K562 (cell line): ENCODE results near the gene RNASE13. TPM values are rescaled to one million over a fixed set of nuclear protein-coding genes. Genes with fewer than 3 reads are reported as not detected.

Experiments used
- ATAC-seq: fragments of 200-7000 bp; cut with Tn5 transposase; 3 replicates; pipeline ENCODE4 v1.9.1; 2020; ENCODE audit warnings: moderate library complexity
- Bru-seq: library from RNA; stranded (reverse); fragments of 400-500 nt; gene quantifications from one replicate; lab custom pipeline; 2021; lab: Mats Ljungman, UMichigan
- BruChase-seq, 2 experiments: library from RNA; stranded (reverse); fragments of 400-500 nt; gene quantifications; one replicate each; lab custom pipeline; 2021; lab: Mats Ljungman, UMichigan
- BruUV-seq: library from RNA; stranded (reverse); fragments of 400-500 nt; replicated peaks from 2 replicates; lab custom pipeline; 2021; lab: Mats Ljungman, UMichigan
- CTCF ChIA-PET: fragments of 300-600 bp; formaldehyde crosslinking; extraction: SDS; loops from one replicate; lab custom pipeline; 2021; ENCODE audit warnings: low intra/inter-chr PET ratio; lab: Yijun Ruan, JAX
- POLR2A ChIA-PET: fragments of 300-600, 350-650 bp; sonication (Branson Sonifier 250); formaldehyde crosslinking; extraction: SDS; loops from one replicate; lab custom pipeline; 2021; ENCODE audit warnings: antibody characterized with exemption, inconsistent platforms; lab: Yijun Ruan, JAX
- DNase-seq, 4 experiments: peaks; one replicate each; pipeline versions ENCODE4 v3.0.0 to v3.0.0-alpha.2; 2011 to 2018; ENCODE audit warnings: low spot score in 3 of 4, mixed read lengths in 3 of 4; ENCODE audit errors: extremely low read depth in 1 of 4
- FAIRE-seq: peaks from 2 replicates; lab custom pipeline; 2011; peaks lifted over from hg19 to GRCh38; lab: Jason Lieb, UNC
- H2AFZ ChIP-seq: 2 replicates; pipeline ENCODE4 v1.6.0; 2011; ENCODE audit warnings: low read depth, low read length, control low read depth, inconsistent platforms
- H3K27ac ChIP-seq: fragments of 200-600 bp; 3 replicates; pipeline ENCODE4 v1.8.0; 2011; ENCODE audit warnings: low read depth, mild to moderate bottlenecking, control low read depth, inconsistent platforms, low read length, moderate library complexity, mixed read lengths; ENCODE audit errors: extremely low read depth
- H3K27me3 ChIP-seq, 2 experiments: fragments of 300-600 bp in 1 of 2; 2 replicates in 1 of 2; 3 replicates in 1 of 2; pipeline versions ENCODE4 v1.6.0 to v1.8.0; 2011; ENCODE audit warnings: inconsistent platforms in 2 of 2, low read length in 2 of 2, mild to moderate bottlenecking in 1 of 2, mixed read lengths in 1 of 2, moderate library complexity in 1 of 2; ENCODE audit not compliant: control insufficient read depth in 2 of 2, insufficient read depth in 2 of 2
- H3K36me3 ChIP-seq: fragments of 300-600 bp; 3 replicates; pipeline ENCODE4 v1.8.0; 2011; ENCODE audit warnings: mild to moderate bottlenecking, low read length, inconsistent platforms; ENCODE audit not compliant: control insufficient read depth, insufficient read depth
- H3K4me1 ChIP-seq, 2 experiments: fragments of 200-600 bp in 1 of 2; replicated peaks in 1 of 2; 2 replicates in 1 of 2; 3 replicates in 1 of 2; pipeline versions ENCODE4 v1.5.1 to v1.8.0; 2011; ENCODE audit warnings: inconsistent platforms in 2 of 2, low read length in 2 of 2, mild to moderate bottlenecking in 1 of 2, mixed read lengths in 1 of 2, moderate library complexity in 1 of 2; ENCODE audit not compliant: control insufficient read depth in 2 of 2, insufficient read depth in 2 of 2
- H3K4me2 ChIP-seq: 2 replicates; pipeline ENCODE4 v1.6.1; 2011; ENCODE audit warnings: low read length, control low read depth, inconsistent platforms, mixed read lengths; ENCODE audit not compliant: insufficient read depth
- H3K4me3 ChIP-seq: fragments of 200-600 bp; sonication (generic), shearing (Covaris generic); 2 replicates; pipeline ENCODE4 v1.5.1; 2016; ENCODE audit warnings: control low read depth, inconsistent platforms
- H3K79me2 ChIP-seq: fragments of 200-600 bp; 3 replicates; pipeline ENCODE4 v1.8.0; 2011; ENCODE audit warnings: low read length, inconsistent platforms; ENCODE audit not compliant: control insufficient read depth, insufficient read depth
- H3K9ac ChIP-seq, 2 experiments: 2 replicates each; pipeline versions ENCODE4 v1.6.0 to v1.6.1; 2011; ENCODE audit warnings: low read depth in 2 of 2, low read length in 2 of 2, control low read depth in 1 of 2, inconsistent platforms in 1 of 2, mild to moderate bottlenecking in 1 of 2, mixed read lengths in 1 of 2; ENCODE audit not compliant: insufficient read depth in 1 of 2
- H3K9me1 ChIP-seq: one replicate; pipeline ENCODE4 v1.6.0; 2011; ENCODE audit warnings: inconsistent platforms, mild to moderate bottlenecking, low read length, moderate library complexity; ENCODE audit not compliant: control insufficient read depth, insufficient read depth
- H3K9me3 ChIP-seq: replicated peaks from 2 replicates; pipeline ENCODE4 v1.5.1; 2011; ENCODE audit warnings: low read depth, low read length, inconsistent platforms; ENCODE audit not compliant: control insufficient read depth, insufficient read depth
- H4K20me1 ChIP-seq: replicated peaks from 2 replicates; pipeline ENCODE4 v1.6.1; 2011; ENCODE audit warnings: low read length, inconsistent platforms, mixed read lengths; ENCODE audit not compliant: control insufficient read depth, insufficient read depth
- CSDE1 ChIP-seq, 2 experiments: fragments of 450-650 bp; IDR thresholded peaks; 2 replicates each; pipeline ENCODE4 v1.6.1; 2016; ENCODE audit warnings: mild to moderate bottlenecking in 1 of 2
- ETV1 ChIP-seq: fragments of 450-650 bp; conservative IDR thresholded peaks from 2 replicates; pipeline ENCODE4 v1.6.1; 2016; ENCODE audit warnings: missing genetic modification characterization, control low read depth, low read depth, missing compliant biosample characterization
- NELFE ChIP-seq: IDR thresholded peaks from 2 replicates; pipeline ENCODE4 v1.6.1; 2011; ENCODE audit warnings: mild to moderate bottlenecking; ENCODE audit not compliant: insufficient read depth, insufficient read length
- whole genome bisulfite sequencing: fragments of 100-300 bp; shearing (Covaris generic); methylation state at CpG from one replicate; pipeline ENCODE4 v1.1.6; 2016; ENCODE audit warnings: low coverage, mixed read lengths; ENCODE audit not compliant: insufficient coverage; ENCODE audit errors: missing lambda C conversion rate; 5-methylcytosine and 5-hydroxymethylcytosine counted together
- in situ Hi-C: fragments of 300-500 bp; cut with MboI; formaldehyde crosslinking; loops from 4 replicates; pipeline ENCODE4 v1.15.0; 2018; ENCODE audit warnings: inconsistent platforms, mixed read lengths
- intact Hi-C: fragments of 100-400 bp; cut with micrococcal nuclease; formaldehyde crosslinking; loops from 2 replicates; pipeline ENCODE4 v1.14.2; 2022
- long read RNA-seq, 3 experiments: library from polyadenylated mRNA in 2 of 3; library from RNA in 1 of 3; unstranded in 2 of 3; stranded (forward) in 1 of 3; transcript quantifications; one replicate each; pipeline ENCODE4 v2.0.0, GENCODE V29; 2019 to 2022
- polyA minus RNA-seq, 3 experiments: library from RNA; depleted of rRNA, polyadenylated mRNA; stranded (reverse); fragments of >200 nt; gene quantifications; 2 replicates each; pipeline ENCODE4 v1.2.3, GENCODE V29; 2011
- polyA plus RNA-seq, 8 experiments: library from polyadenylated mRNA; depleted of rRNA in 4 of 8; stranded (reverse) in 5 of 8; unstranded in 3 of 8; fragments of >200 nt; fragmentation: Nextera tagmentation in 2 of 8; fragmentation: Illumina TruSeq in 1 of 8; extraction: Ambion mirVana in 2 of 8; extraction: Trizol in 1 of 8; gene quantifications; 2 replicates each; pipeline versions ENCODE4 v1.2.1 to v1.2.3, GENCODE V29; 2011 to 2014; ENCODE audit warnings: inconsistent platforms in 1 of 8, missing spikeins in 1 of 8
- total RNA-seq, 7 experiments: library from RNA; depleted of rRNA in 6 of 7; stranded (reverse); fragments of >200 nt in 6 of 7; fragmentation: Illumina TruSeq in 2 of 7; extraction: Trizol in 2 of 7; gene quantifications; 2 replicates each; pipeline versions ENCODE4 v1.2.1 to v1.2.3, GENCODE V29; 2011 to 2021; ENCODE audit warnings: low replicate concordance in 1 of 7

RNASE13 gene, protein sequence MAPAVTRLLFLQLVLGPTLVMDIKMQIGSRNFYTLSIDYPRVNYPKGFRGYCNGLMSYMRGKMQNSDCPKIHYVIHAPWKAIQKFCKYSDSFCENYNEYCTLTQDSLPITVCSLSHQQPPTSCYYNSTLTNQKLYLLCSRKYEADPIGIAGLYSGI
- total RNA-seq (2011; cell fraction: chromatin; rRNA removed; ENCODE audit: low replicate concordance), result not detected in 2 replicates
- not detected in 2 replicates for total RNA-seq (2011; cell fraction: nucleolus; rRNA removed)
- total RNA-seq (2011; cell fraction: nucleoplasm; rRNA removed), result not detected in 2 replicates
- total RNA-seq (2014; rRNA removed) (not detected in 2 replicates), total RNA-seq (2014; rRNA removed; fragmentation: Illumina TruSeq; extraction: Trizol) (not detected in 2 replicates), total RNA-seq (2015; rRNA removed; fragmentation: Illumina TruSeq; extraction: Trizol) (not detected in 2 replicates), total RNA-seq (2021) (not detected in 2 replicates), polyA plus RNA-seq (2011; rRNA removed) (not detected in 2 replicates), polyA plus RNA-seq (2014; fragmentation: Illumina TruSeq; extraction: Trizol) (not detected in 2 replicates), polyA plus RNA-seq (2014; fragmentation: Nextera tagmentation; extraction: Ambion mirVana) (not detected), polyA plus RNA-seq (2014; rRNA removed) (not detected in 2 replicates), polyA minus RNA-seq (2011; rRNA and poly(A)+ RNA removed) (not detected in 2 replicates), Bru-seq, nascent RNA (not detected), BruChase-seq, experiment 1, labeled RNA remaining after a 2-hour chase (not detected), BruChase-seq, experiment 2, labeled RNA remaining after a 6-hour chase (not detected)
- not detected in 2 replicates for polyA plus RNA-seq (2011; cell fraction: cytosol; rRNA removed)
- polyA plus RNA-seq (2011; cell fraction: nucleus; rRNA removed), result not detected in 2 replicates
- not detected in 2 replicates for polyA plus RNA-seq (2012)
- not detected in 2 replicates for polyA minus RNA-seq (2011; cell fraction: cytosol; rRNA and poly(A)+ RNA removed)
- not detected in 2 replicates for polyA minus RNA-seq (2011; cell fraction: nucleus; rRNA and poly(A)+ RNA removed)
- long read RNA-seq, experiment 1, result 0 reads
- long read RNA-seq, experiment 2, result 0 reads
- long read RNA-seq, experiment 3, result 0 reads

DNA sequence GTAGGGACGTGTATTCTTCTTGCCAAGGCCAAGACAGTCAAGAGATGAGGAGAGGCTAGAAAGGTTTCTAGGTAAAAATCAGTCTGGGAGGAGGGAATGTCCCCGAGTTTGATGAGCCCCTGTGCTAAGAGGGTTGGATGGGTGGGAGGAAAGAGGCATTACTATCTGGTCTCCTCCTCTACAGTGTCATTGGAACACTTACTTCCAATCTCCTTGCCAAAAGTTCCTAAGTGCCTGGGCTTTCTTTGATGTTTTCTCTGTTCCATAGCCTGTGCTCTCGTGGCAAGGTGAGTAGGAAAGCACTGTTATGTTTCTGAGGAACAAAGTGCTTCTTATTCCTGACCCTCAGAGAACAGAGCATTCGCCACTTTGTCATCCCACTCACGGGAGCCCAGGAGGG lies at the start of gene RNASE13:
RNASE13 (minus strand) TSS at position 101 of the 400 bp plus-strand sequence. CDS start 519 bp downstream, outside the sequence.
- H3K27me3 ChIP-seq, result no peaks in the 10 kb centered on the region
- H4K20me1 ChIP-seq, result no peaks in the 10 kb centered on the region
- DNase-seq (no peak), ATAC-seq (no peak), FAIRE-seq (no peak)
- H3K36me3 ChIP-seq, result no peaks in the 10 kb centered on the region
- WGBS, result 12% methylated on average over 4 of the region's 5 CpGs
- no peak within 1 kb of the TSS for H3K4me2 ChIP-seq
- no peak within 1 kb of the TSS for H2AFZ ChIP-seq
- POLR2A ChIA-PET, result interaction anchor here (0.8 kb wide), 1 partner anchor 24 kb away, joined by 3 read pairs; no protein-coding TSS in a partner anchor
- CTCF ChIA-PET, result no interaction called here
- TF ChIP-seq CSDE1 (IDR thresholded peaks at IDR 0.05) (no peak), NELFE (no peak), ETV1 (tag) (no peak)
- peaks cover 0 to 14% of the 10 kb centered on the region in 2 experiments; a peak in 3 of 5 replicates for H3K4me1 ChIP-seq
- H3K9me1 ChIP-seq, result no peaks in the 10 kb centered on the region
- no peak within 1 kb of the TSS for H3K9ac ChIP-seq
- no peaks in the 10 kb centered on the region for H3K9me3 ChIP-seq
- H3K4me3 ChIP-seq, result no peak within 1 kb of the TSS
- no peaks in the 10 kb centered on the region for H3K79me2 ChIP-seq
- intact Hi-C loops (loop anchor here (5.0 kb wide), 1 partner anchor 337 kb away; no protein-coding TSS in a partner anchor), in situ Hi-C loops (no loop called here)
- no TSS peak for BruUV-seq
- H3K27ac ChIP-seq, result no peak within 1 kb of the TSS
